CD4-positive, CD25-positive, alpha-beta regulatory T cell (primary cell): ENCODE measurements around the gene PDLIM3. TPM values are rescaled to one million over a fixed set of nuclear protein-coding genes. Genes with fewer than 3 reads are reported as not detected.

Source experiments
- ATAC-seq, 2 donors: fragments of 150-1000 bp; cut with Tn5 transposase; one replicate each; pipeline ENCODE4 v1.10.0; 2021; ENCODE audit warnings: low read depth in 2 of 2, moderate number of reproducible peaks in 2 of 2, moderate library complexity in 1 of 2
- DNase-seq, 3 donors: peaks; one replicate each; pipeline versions ENCODE4 v3.0.0 to v3.0.0-alpha.2; 2012 to 2022; ENCODE audit warnings: mixed read lengths in 1 of 3
- H3K27ac ChIP-seq: one replicate; pipeline ENCODE4 v1.7.0; 2013; ENCODE audit warnings: mild to moderate bottlenecking, low read length; ENCODE audit not compliant: insufficient read depth, poor library complexity, severe bottlenecking
- H3K27me3 ChIP-seq: one replicate; pipeline ENCODE4 v1.7.0; 2013; ENCODE audit warnings: low read length; ENCODE audit not compliant: control insufficient read depth, insufficient read depth
- H3K36me3 ChIP-seq: one replicate; pipeline ENCODE4 v1.7.0; 2013; ENCODE audit warnings: mild to moderate bottlenecking, low read length, moderate library complexity; ENCODE audit not compliant: control insufficient read depth, insufficient read depth
- H3K4me1 ChIP-seq: 2 replicates; pipeline ENCODE4 v1.7.0; 2013; ENCODE audit warnings: mild to moderate bottlenecking, low read length; ENCODE audit not compliant: insufficient read depth, control insufficient read depth, poor library complexity, severe bottlenecking
- H3K4me3 ChIP-seq: one replicate; pipeline ENCODE4 v1.7.0; 2013; ENCODE audit warnings: low read depth, mild to moderate bottlenecking, low read length, moderate library complexity
- H3K9me3 ChIP-seq, 2 experiments: 1 replicate in 1 of 2; 2 replicates in 1 of 2; pipeline ENCODE4 v1.7.0; 2013; ENCODE audit warnings: low read length in 2 of 2, mild to moderate bottlenecking in 1 of 2, moderate library complexity in 1 of 2; ENCODE audit not compliant: control insufficient read depth in 2 of 2
- H3K27ac Mint-ChIP-seq, 3 donors: one replicate each; pipeline ENCODE4 v1.8.0; 2020 to 2022; ENCODE audit warnings: mild to moderate bottlenecking in 3 of 3, mixed read lengths in 3 of 3, moderate library complexity in 2 of 3
- H3K27me3 Mint-ChIP-seq: one replicate; pipeline ENCODE4 v1.8.0; 2022; ENCODE audit warnings: mild to moderate bottlenecking, mixed read lengths
- H3K36me3 Mint-ChIP-seq: one replicate; pipeline ENCODE4 v1.8.0; 2020; ENCODE audit warnings: mixed read lengths
- H3K4me1 Mint-ChIP-seq, 4 donors: one replicate each; pipeline ENCODE4 v1.8.0; 2020 to 2022; ENCODE audit warnings: mixed read lengths in 4 of 4, mild to moderate bottlenecking in 1 of 4
- H3K4me3 Mint-ChIP-seq, 4 donors: one replicate each; pipeline ENCODE4 v1.8.0; 2020 to 2022; ENCODE audit warnings: mild to moderate bottlenecking in 4 of 4, mixed read lengths in 4 of 4, moderate library complexity in 3 of 4
- H3K9me3 Mint-ChIP-seq, 7 donors: one replicate each; pipeline ENCODE4 v1.8.0; 2020 to 2022; ENCODE audit warnings: mixed read lengths in 7 of 7, mild to moderate bottlenecking in 3 of 7, moderate library complexity in 2 of 7
- polyA plus RNA-seq, 4 donors: library from polyadenylated mRNA; unstranded; fragments of 300-500 nt; fragmentation: Illumina TruSeq; gene quantifications; one replicate each; pipeline ENCODE4 v1.2.3, GENCODE V29; 2021
- total RNA-seq: library from RNA; stranded (reverse); gene quantifications from one replicate; pipeline ENCODE4 v1.2.3, GENCODE V29; 2022

Gene PDLIM3
- total and polyA plus RNA-seq, 5 donors from 2014 or later, result not detected

- Histone ChIP-seq H3K27me3 (peaks cover 6% of the 10 kb centered on the region), H3K27ac (no peak overlapping the region), H3K36me3 (no peaks in the 10 kb centered on the region), H3K4me1 (no peaks in the 10 kb centered on the region), H3K4me3 (no peak overlapping the region), H3K9me3 (peaks cover 0 to 6% of the 10 kb centered on the region in 2 experiments)
- H3K36me3 Mint-ChIP-seq, result no peaks in the 10 kb centered on the region
- H3K9me3 Mint-ChIP-seq, result peaks cover 2 to 13% (median 4%) of the 10 kb centered on the region in 7 donors
- H3K27me3 Mint-ChIP-seq, result peaks cover 42% of the 10 kb centered on the region
- no peak overlapping the region for H3K27ac Mint-ChIP-seq
- no peaks in the 10 kb centered on the region for H3K4me1 Mint-ChIP-seq
- DNase-seq, result no peak
- ATAC-seq, result no peak
- H3K4me3 Mint-ChIP-seq, result no peak overlapping the region
Observed at GRCh38 chr4:185524888-185525863, 10.1 kb downstream of the PDLIM3 start.

DNA sequence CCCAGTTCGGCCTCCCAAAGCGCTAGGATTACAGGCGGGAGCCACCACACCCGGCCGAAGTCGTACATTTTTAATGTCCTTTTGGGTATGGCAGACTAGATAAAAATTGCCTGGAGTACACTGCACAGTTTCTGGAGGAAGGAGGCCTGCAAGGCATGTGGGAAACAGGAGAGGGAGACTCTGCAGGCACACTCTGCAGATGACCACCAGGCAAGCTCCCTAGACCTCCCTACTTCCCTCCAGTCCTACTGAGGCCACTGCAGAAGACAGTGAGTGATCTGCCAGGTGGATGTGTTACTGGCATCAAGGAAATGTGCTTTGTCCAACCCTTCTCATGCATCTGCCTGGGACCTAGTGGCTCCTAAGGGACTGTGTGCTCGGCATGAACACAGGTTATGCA, 11.4 kb downstream of the PDLIM3 start:
- Histone ChIP-seq H3K27me3 (peaks cover 6% of the 10 kb centered on the region), H3K27ac (no peak overlapping the region)

GRCh38 chr4:185522451-185522850, 12.9 kb downstream of the PDLIM3 start:
- Mint-ChIP-seq H3K4me3 (no peak overlapping the region), H3K4me1 (no peaks in the 10 kb centered on the region), H3K36me3 (no peaks in the 10 kb centered on the region), H3K9me3 (peaks cover 2 to 13% (median 4%) of the 10 kb centered on the region in 7 donors), H3K27me3 (peaks cover 41% of the 10 kb centered on the region), H3K27ac (no peak overlapping the region)
- Histone ChIP-seq H3K27ac (no peak overlapping the region), H3K36me3 (no peaks in the 10 kb centered on the region), H3K9me3 (peaks cover 0 to 6% of the 10 kb centered on the region in 2 experiments), H3K4me3 (no peak overlapping the region), H3K4me1 (no peaks in the 10 kb centered on the region), H3K27me3 (peaks cover 8% of the 10 kb centered on the region)
- ATAC-seq (no peak), DNase-seq (no peak)

More for the DNA sequence above, 11.4 kb downstream of the PDLIM3 start:
- H3K36me3 Mint-ChIP-seq, result no peaks in the 10 kb centered on the region
- H3K4me1 ChIP-seq, result no peaks in the 10 kb centered on the region
- peaks cover 0 to 6% of the 10 kb centered on the region in 2 experiments for H3K9me3 ChIP-seq
- ATAC-seq (no peak), DNase-seq (no peak)
- H3K27ac Mint-ChIP-seq, result no peak overlapping the region
- peaks cover 38% of the 10 kb centered on the region for H3K27me3 Mint-ChIP-seq
- no peak overlapping the region for H3K4me3 ChIP-seq
- no peak overlapping the region for H3K4me3 Mint-ChIP-seq
- no peaks in the 10 kb centered on the region for H3K4me1 Mint-ChIP-seq
- H3K36me3 ChIP-seq, result no peaks in the 10 kb centered on the region
- peaks cover 2 to 13% (median 4%) of the 10 kb centered on the region in 7 donors for H3K9me3 Mint-ChIP-seq

DNA sequence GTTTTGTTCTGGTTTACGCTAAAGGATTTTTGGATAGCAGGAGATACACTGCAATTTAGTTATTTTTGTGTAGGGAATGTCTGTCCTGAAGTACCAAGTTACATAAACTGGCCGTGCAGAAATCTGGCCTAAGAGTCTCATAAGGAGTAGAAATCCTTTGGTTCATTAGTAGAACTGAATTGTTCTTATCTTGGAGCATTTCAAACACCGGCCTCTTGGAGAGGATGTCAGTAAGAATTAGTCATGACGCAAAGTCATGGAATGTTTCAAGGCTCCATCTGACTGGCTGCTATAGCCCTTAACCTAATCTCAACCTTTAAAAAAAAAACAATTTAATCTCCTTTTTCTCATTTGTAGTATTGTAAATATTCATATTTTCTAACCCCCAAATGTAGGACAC, 15.2 kb downstream of the PDLIM3 start:
- no peak overlapping the region for H3K27ac Mint-ChIP-seq
- Histone ChIP-seq H3K27me3 (peaks cover 7% of the 10 kb centered on the region), H3K4me3 (no peak overlapping the region), H3K27ac (no peak overlapping the region), H3K4me1 (no peaks in the 10 kb centered on the region), H3K36me3 (no peaks in the 10 kb centered on the region), H3K9me3 (no peaks in the 10 kb centered on the region)
- H3K4me1 Mint-ChIP-seq, result no peaks in the 10 kb centered on the region
- peaks cover 0 to 3% (median 0%) of the 10 kb centered on the region in 7 donors for H3K9me3 Mint-ChIP-seq
- no peak overlapping the region for H3K4me3 Mint-ChIP-seq
- no peak for ATAC-seq
- no peaks in the 10 kb centered on the region for H3K36me3 Mint-ChIP-seq
- peaks cover 41% of the 10 kb centered on the region for H3K27me3 Mint-ChIP-seq
- no peak for DNase-seq

- Histone ChIP-seq H3K27me3 (peaks cover 14% of the 10 kb centered on the region), H3K4me3 (no peak overlapping the region), H3K27ac (no peak overlapping the region), H3K36me3 (no peaks in the 10 kb centered on the region), H3K4me1 (peaks cover under 1% of the 10 kb centered on the region), H3K9me3 (no peaks in the 10 kb centered on the region)
- Mint-ChIP-seq H3K27ac (no peak overlapping the region), H3K4me3 (no peak overlapping the region), H3K9me3 (peaks cover 0 to 3% (median 0%) of the 10 kb centered on the region in 7 donors), H3K36me3 (no peaks in the 10 kb centered on the region), H3K27me3 (peaks cover 45% of the 10 kb centered on the region), H3K4me1 (peaks cover 1 to 7% (median 6%) of the 10 kb centered on the region in 4 donors)
- DNase-seq, result no peak
- ATAC-seq, result no peak
Observed at GRCh38 chr4:185518494-185518893, 16.8 kb downstream of the PDLIM3 start.

- Histone ChIP-seq H3K27ac (no peak overlapping the region), H3K4me1 (peaks cover 5% of the 10 kb centered on the region), H3K9me3 (no peaks in the 10 kb centered on the region), H3K36me3 (no peaks in the 10 kb centered on the region), H3K4me3 (no peak overlapping the region), H3K27me3 (peaks cover 17% of the 10 kb centered on the region)
- H3K4me1 Mint-ChIP-seq, result peaks cover 3 to 10% (median 8%) of the 10 kb centered on the region in 4 donors
- no peak for ATAC-seq
- no peak for DNase-seq
- peaks cover 0 to 3% (median 0%) of the 10 kb centered on the region in 7 donors for H3K9me3 Mint-ChIP-seq
- H3K27ac Mint-ChIP-seq, result no peak overlapping the region
- peaks cover 48% of the 10 kb centered on the region for H3K27me3 Mint-ChIP-seq
- no peak overlapping the region for H3K4me3 Mint-ChIP-seq
- no peaks in the 10 kb centered on the region for H3K36me3 Mint-ChIP-seq
Observed at GRCh38 chr4:185518069-185518468, 17.2 kb downstream of the PDLIM3 start.

GRCh38 chr4:185515248-185515647, 20.1 kb downstream of the PDLIM3 start:
- peaks cover 5 to 12% (median 10%) of the 10 kb centered on the region in 4 donors for H3K4me1 Mint-ChIP-seq
- Histone ChIP-seq H3K4me3 (no peak overlapping the region), H3K27ac (no peak overlapping the region), H3K4me1 (peaks cover 7% of the 10 kb centered on the region), H3K27me3 (peaks cover 20% of the 10 kb centered on the region), H3K9me3 (no peaks in the 10 kb centered on the region), H3K36me3 (no peaks in the 10 kb centered on the region)
- DNase-seq (no peak), ATAC-seq (no peak)
- peaks cover 49% of the 10 kb centered on the region for H3K27me3 Mint-ChIP-seq
- H3K27ac Mint-ChIP-seq, result no peak overlapping the region
- peaks cover 0 to 2% (median 0%) of the 10 kb centered on the region in 7 donors for H3K9me3 Mint-ChIP-seq
- H3K4me3 Mint-ChIP-seq, result no peak overlapping the region
- H3K36me3 Mint-ChIP-seq, result no peaks in the 10 kb centered on the region
